ENCODE results near the gene PRR13.
"Not testable (repeated sequence)": the region's sequence is repeated elsewhere in the genome, so short reads cannot be mapped to it uniquely, and the experiment has no call there.

The PRR13 gene

GRCh38 chr12:53472056-53472582 is 30.6 kb downstream of the PRR13 start:
- no peak for DNase-seq (ENCODE audit: low spot score)

- DNase-seq (ENCODE audit: low spot score): no peak
Measured at GRCh38 chr12:53474077-53474476, 32.5 kb downstream of the PRR13 start.

- no peak for DNase-seq (ENCODE audit: low spot score)
Measured at GRCh38 chr12:53474819-53475218, 33.3 kb downstream of the PRR13 start.

- DNase-seq (ENCODE audit: low spot score): no peak
Measured at GRCh38 chr12:53476769-53477209, 35.3 kb downstream of the PRR13 start.

- DNase-seq (ENCODE audit: low spot score): no peak
Measured at GRCh38 chr12:53478865-53479264, 37.3 kb downstream of the PRR13 start.

- no peak for DNase-seq (ENCODE audit: low spot score)
Measured at GRCh38 chr12:53479331-53479730, 37.8 kb downstream of the PRR13 start.

- no peak for DNase-seq (ENCODE audit: low spot score)
Measured at GRCh38 chr12:53480491-53481442, 39.2 kb downstream of the PRR13 start.

GRCh38 chr12:53481458-53481857 is 39.9 kb downstream of the PRR13 start:
- DNase-seq (ENCODE audit: low spot score): not testable (repeated sequence)

- DNase-seq (ENCODE audit: low spot score): peak; percentile 59
Measured at GRCh38 chr12:53481939-53482586, 40.5 kb downstream of the PRR13 start.

GRCh38 chr12:53482626-53483168 is 41.2 kb downstream of the PRR13 start:
- no peak for DNase-seq (ENCODE audit: low spot score)

- DNase-seq (ENCODE audit: low spot score): no peak
Measured at GRCh38 chr12:53483225-53483978, 41.9 kb downstream of the PRR13 start.

GRCh38 chr12:53483979-53484377 is 42.4 kb downstream of the PRR13 start:
- DNase-seq (ENCODE audit: low spot score): no peak

- DNase-seq (ENCODE audit: low spot score): no peak
Measured at GRCh38 chr12:53484686-53485575, 43.4 kb downstream of the PRR13 start.

- no peak for DNase-seq (ENCODE audit: low spot score)
Measured at GRCh38 chr12:53485955-53486735, 44.6 kb downstream of the PRR13 start.

- no peak for DNase-seq (ENCODE audit: low spot score)
Measured at GRCh38 chr12:53486736-53487487, 45.4 kb downstream of the PRR13 start.

- no peak for DNase-seq (ENCODE audit: low spot score)
Measured at GRCh38 chr12:53489242-53489864, 47.8 kb downstream of the PRR13 start.

- no peak for DNase-seq (ENCODE audit: low spot score)
Measured at GRCh38 chr12:53492188-53492587, 50.7 kb downstream of the PRR13 start.

- DNase-seq (ENCODE audit: low spot score): peak; percentile 95
Measured at GRCh38 chr12:53492830-53493609, 51.5 kb downstream of the PRR13 start.

Measured in HuH-7 (cell line).